AG08395 (cell line): Measurements from ENCODE around the gene SLC18A2.

Source experiments
- DNase-seq: peaks from one replicate; pipeline ENCODE4 v3.0.0; 2012; ENCODE audit warnings: mixed read lengths, low spot score

The SLC18A2 gene

GRCh38 chr10:117237401-117237991, 3.4 kb upstream of the SLC18A2 start:
- DNase-seq: no peak

GRCh38 chr10:117239051-117239450, 1.9 kb upstream of the SLC18A2 start:
- no peak for DNase-seq

DNA sequence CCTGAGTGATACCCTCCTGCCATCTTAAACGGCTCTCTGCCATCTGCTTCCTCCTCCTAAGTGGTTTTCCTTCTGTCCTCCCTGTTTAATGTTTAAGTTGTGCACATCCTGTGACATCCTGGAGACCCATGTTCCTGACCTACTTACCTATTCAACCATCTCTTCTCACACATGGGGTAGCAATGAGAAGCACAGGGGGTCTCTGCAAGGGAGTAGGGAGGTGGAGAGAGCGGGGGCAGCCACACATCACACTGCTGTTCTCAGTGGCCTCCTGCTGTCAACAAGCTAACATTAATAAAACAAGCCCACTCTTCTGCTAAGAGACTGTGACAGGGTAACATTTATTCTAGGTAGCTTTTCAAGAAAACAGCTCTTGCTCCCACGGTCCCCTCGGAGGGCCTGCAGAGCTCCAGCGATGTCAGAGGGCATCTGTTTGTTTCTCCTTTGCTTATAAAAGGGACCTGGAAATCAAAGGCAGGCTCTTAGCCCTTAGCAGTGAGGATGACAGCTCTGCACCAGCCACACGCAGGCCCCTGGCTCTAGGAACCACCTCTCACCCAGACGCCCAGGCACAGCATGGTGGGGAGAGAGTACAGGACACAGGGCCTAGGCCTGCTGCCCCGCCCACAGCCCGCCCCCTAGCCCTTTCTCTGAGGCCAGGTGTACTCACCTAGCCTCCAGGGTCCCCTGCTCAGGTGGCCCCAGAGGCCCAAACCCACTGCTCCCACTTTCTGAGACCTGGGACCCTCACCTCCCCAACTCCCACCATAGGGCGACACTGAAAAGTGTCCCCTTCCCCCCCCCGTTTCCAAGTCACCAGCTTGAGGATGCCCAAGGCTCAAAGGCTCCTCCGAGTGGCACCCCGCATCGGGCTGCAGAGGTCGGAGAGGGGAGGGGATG, 943 bp upstream of the SLC18A2 start:
- no peak for DNase-seq

DNA sequence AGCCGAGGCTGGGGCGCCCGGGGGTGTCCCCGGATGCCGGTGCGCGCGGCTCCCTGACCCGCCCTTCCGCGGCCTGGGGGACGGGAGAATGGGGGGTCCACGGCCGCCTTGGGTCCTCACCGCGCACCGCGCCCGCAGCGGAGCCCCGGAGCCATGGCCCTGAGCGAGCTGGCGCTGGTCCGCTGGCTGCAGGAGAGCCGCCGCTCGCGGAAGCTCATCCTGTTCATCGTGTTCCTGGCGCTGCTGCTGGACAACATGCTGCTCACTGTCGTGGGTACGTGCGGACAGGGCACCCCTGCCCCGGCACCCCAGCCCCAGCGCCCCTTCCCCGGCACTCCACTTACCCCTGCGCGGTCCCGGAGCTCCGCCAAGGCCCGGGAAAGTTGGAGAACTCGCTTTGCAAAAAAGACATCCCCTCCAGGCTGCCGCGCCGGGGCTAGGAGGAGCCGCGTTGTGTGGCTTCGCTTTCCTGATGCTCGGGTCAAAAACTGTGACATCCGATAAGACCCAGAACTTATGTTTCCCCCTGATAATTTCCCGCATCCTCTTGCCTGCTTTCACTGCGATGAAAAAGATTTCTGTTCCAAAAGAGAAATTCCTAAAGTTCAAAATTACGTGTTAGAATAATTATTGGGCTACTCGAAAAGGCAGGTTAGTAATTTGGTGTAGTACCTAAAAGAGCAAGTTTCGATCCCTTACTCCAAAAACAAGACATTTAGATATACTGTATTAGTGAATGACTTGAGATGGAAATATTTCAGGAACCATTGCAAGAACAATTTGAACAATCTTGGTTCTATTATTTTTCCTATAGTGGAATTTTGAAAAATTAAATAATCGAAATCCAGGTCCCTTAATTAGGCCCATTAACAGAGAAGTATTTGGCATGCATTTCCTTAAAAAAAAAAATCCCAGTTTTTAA, 888 bp downstream of the SLC18A2 start:
- peak; percentile 25 for DNase-seq

DNA sequence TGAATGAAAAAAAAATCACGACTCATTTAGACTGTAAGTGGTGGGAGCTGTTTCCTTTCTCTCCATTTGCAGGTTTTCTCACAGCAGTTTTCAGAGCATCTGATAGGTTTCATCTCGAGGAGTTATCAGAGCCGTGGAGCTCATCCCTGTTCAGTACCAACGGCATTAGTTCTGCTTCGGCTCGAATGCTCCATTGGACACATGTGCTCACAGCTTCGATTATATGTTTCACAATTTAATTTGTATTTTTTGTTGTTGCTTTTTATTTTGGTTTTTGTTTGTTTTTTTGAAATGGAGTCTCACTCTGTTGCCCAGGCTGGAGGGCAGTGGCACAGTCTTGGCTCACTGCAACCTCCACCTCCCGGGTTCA, 1.5 kb downstream of the SLC18A2 start:
- no peak for DNase-seq

- DNase-seq: peak; percentile 44
Measured at GRCh38 chr10:117246997-117247671, 6.2 kb downstream of the SLC18A2 start.

- DNase-seq: peak; percentile 66
Measured at GRCh38 chr10:117248750-117249465, 8.0 kb downstream of the SLC18A2 start.

- no peak for DNase-seq
Measured at GRCh38 chr10:117249493-117250093, 8.7 kb downstream of the SLC18A2 start.

- no peak for DNase-seq
Measured at GRCh38 chr10:117250411-117250810, 9.5 kb downstream of the SLC18A2 start.

- no peak for DNase-seq
Measured at GRCh38 chr10:117253908-117254307, 13.0 kb downstream of the SLC18A2 start.

DNA sequence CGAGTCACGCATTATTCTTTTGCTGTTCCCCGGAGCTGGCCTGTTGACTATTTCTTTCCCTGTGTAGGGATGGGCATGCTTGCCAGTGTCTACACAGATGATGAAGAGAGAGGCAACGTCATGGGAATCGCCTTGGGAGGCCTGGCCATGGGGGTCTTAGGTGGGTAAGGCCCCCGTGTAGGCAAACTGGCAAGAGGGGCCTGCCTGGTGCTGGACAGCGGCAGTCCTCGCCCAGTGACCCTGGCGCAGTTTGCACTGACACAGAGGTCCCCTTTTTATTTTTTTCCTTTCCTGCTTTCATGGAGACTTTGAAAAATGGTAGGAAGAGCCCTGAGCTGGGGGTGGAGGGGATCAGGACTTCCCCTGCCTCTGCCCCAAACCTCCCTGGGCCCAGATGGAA, 13.4 kb downstream of the SLC18A2 start:
- no peak for DNase-seq

DNA sequence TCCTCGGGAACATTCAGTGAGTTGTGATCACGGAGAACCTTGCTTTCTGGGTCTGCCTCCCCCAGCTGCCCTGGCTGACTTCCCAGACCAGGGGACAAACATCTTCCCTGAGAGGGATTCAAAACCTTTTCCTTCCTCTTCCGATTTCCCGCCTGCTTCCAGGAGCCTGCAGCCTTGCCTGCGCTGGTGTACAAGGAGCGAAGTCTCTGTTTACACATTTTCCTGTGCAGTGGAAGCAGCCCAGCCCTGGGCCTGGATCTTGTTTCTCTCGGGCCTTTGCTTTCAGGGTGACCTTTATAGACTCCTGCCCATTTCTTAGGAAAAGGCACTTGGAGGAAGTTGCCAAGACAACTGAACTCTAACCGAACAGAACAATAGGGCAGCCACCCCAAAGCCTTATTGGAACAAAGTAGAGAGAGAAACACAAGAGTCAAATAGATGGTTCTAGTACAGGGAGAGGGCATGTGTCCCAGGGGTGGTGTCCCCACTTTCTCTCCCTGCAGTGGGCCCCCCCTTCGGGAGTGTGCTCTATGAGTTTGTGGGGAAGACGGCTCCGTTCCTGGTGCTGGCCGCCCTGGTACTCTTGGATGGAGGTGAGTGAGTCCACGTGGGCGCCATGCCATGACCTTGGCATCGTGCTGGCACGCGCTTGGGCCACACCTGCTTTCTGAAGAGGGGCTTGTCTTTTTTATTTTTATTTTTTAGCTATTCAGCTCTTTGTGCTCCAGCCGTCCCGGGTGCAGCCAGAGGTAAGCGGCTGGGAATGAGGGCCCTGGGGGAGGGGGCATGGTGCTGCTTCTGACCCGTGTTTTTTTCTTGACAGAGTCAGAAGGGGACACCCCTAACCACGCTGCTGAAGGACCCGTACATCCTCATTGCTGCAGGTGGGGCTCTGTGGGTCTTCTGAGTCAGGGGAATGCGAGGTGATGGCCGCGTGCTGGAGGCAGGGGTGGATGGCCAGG, 14.1 kb downstream of the SLC18A2 start:
- DNase-seq: no peak

GRCh38 chr10:117255835-117256460, 15.0 kb downstream of the SLC18A2 start:
- no peak for DNase-seq

- no peak for DNase-seq
Measured at GRCh38 chr10:117256910-117257309, 16.0 kb downstream of the SLC18A2 start.

GRCh38 chr10:117257721-117258120, 16.8 kb downstream of the SLC18A2 start:
- DNase-seq: no peak

DNA sequence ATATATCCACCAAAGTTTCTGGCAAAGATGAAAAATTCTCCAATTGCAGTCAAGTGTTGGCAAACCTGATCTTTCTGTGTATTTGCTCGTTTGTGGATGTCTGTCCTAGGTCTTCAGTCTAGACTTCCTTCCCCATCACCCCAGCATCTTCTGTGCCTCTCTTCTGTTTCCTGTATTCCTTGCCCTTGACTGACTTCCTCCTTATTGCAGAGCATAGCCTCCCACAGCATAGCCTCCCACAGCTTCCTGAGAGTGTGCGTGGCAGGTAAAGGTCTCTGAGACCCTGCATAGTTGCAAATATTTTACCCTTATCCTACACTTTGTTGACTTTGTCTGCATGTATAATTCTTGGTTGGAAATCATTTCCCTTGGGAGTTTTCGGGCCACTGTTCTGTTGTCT, 18.4 kb downstream of the SLC18A2 start:
- DNase-seq: no peak

GRCh38 chr10:117260084-117260483, 19.2 kb downstream of the SLC18A2 start:
- DNase-seq: no peak

GRCh38 chr10:117261501-117261900, 20.6 kb downstream of the SLC18A2 start:
- DNase-seq: no peak

DNA sequence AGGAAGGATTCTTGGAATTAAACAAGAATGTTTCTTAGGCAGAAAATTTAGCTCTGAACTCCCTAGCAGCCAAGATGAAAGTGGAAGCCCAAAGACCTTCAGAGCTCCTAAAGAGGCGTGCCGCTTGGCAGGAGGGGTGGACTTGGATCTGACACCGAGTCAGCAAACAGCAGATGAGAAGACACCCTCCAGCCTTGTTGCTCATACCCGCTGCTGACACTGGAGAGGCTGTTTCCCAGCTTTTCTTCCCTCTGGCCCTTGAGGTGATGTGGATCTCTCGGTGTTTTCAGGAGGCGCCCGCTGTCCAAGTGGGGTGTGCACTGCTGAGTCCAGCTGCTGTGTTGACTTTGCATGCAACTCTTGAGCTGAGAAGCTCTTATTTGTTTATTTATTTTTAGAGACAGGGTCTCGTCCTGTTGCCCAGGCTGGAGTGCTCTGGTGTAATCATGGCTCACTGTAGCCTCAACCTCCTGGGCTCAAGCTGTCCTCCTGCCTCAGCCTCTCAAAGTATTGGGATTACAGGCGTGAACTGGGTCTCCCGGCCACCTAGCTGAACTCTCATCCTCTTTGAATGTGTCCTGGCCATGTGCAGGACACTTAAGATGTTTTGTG, 21.5 kb downstream of the SLC18A2 start:
- DNase-seq: no peak
